Fibroblast of lung (primary cell): ENCODE data around the gene CRIP2. TPM values are rescaled to one million over a fixed set of nuclear protein-coding genes. Genes with fewer than 3 reads are reported as not detected.

Experiments used
- DNase-seq, 2 donors: peaks; one replicate each; pipeline versions ENCODE4 v3.0.0 to v3.0.0-alpha.2; 2010; ENCODE audit warnings: low read depth in 2 of 2
- H2AFZ ChIP-seq: 2 replicates; pipeline ENCODE4 v1.5.1; 2012; ENCODE audit warnings: low read length, control low read depth, inconsistent platforms
- H3K27ac ChIP-seq: 2 replicates; pipeline ENCODE4 v1.5.1; 2011; ENCODE audit warnings: low read length, control low read depth; ENCODE audit not compliant: insufficient read depth
- H3K27me3 ChIP-seq: 2 replicates; pipeline ENCODE4 v1.5.1; 2011; ENCODE audit warnings: mild to moderate bottlenecking, low read length; ENCODE audit not compliant: control insufficient read depth, insufficient read depth
- H3K36me3 ChIP-seq: 2 replicates; pipeline ENCODE4 v1.5.1; 2011; ENCODE audit warnings: low read length; ENCODE audit not compliant: control insufficient read depth, insufficient read depth
- H3K4me1 ChIP-seq: 2 replicates; pipeline ENCODE4 v1.5.1; 2011; ENCODE audit warnings: low read length; ENCODE audit not compliant: control insufficient read depth, insufficient read depth; ENCODE audit errors: extremely low read depth
- H3K4me2 ChIP-seq: 2 replicates; pipeline ENCODE4 v1.5.1; 2011; ENCODE audit warnings: low read length, control low read depth; ENCODE audit not compliant: insufficient read depth; ENCODE audit errors: extremely low read depth
- H3K4me3 ChIP-seq, 4 experiments: fragments of 200-600 bp in 1 of 4; sonication (generic) in 1 of 4; replicated peaks in 1 of 4; 2 replicates each; pipeline ENCODE4 v1.5.1; 2011 to 2016; ENCODE audit warnings: low read length in 4 of 4, low read depth in 3 of 4, mild to moderate bottlenecking in 3 of 4, control low read depth in 2 of 4, inconsistent platforms in 1 of 4, mixed read lengths in 1 of 4; ENCODE audit not compliant: insufficient read depth in 1 of 4; ENCODE audit errors: control extremely low read depth in 1 of 4
- H3K79me2 ChIP-seq: 2 replicates; pipeline ENCODE4 v1.5.1; 2012; ENCODE audit warnings: mild to moderate bottlenecking, low read length, inconsistent platforms; ENCODE audit not compliant: control insufficient read depth, insufficient read depth
- H3K9ac ChIP-seq: 2 replicates; pipeline ENCODE4 v1.5.1; 2011; ENCODE audit warnings: mild to moderate bottlenecking, low read length, control low read depth; ENCODE audit not compliant: insufficient read depth
- H3K9me3 ChIP-seq: 2 replicates; pipeline ENCODE4 v1.5.1; 2012; ENCODE audit warnings: low read depth, low read length; ENCODE audit not compliant: control insufficient read depth, insufficient read depth
- H4K20me1 ChIP-seq: 2 replicates; pipeline ENCODE4 v1.5.1; 2011; ENCODE audit warnings: low read length; ENCODE audit not compliant: control insufficient read depth, insufficient read depth; ENCODE audit errors: extremely low read depth
- EZH2 ChIP-seq: IDR thresholded peaks from 2 replicates; pipeline ENCODE4 v1.5.1; 2012; ENCODE audit warnings: low read length, control low read depth, mild to moderate bottlenecking; ENCODE audit errors: missing control alignments
- polyA plus RNA-seq, 2 donors: library from polyadenylated mRNA; depleted of rRNA in 1 of 2; stranded (reverse) in 1 of 2; unstranded in 1 of 2; fragments of >200 nt; gene quantifications; 2 replicates each; pipeline ENCODE4 v1.2.1, GENCODE V29; 2011 to 2012; ENCODE audit warnings: missing spikeins in 1 of 2
- total RNA-seq: library from RNA; depleted of rRNA; stranded (reverse); fragments of >200 nt; gene quantifications from 2 replicates; pipeline ENCODE4 v1.2.1, GENCODE V29; 2014
- TF ChIP-seq, protein P1 (sequence below), 2 donors: IDR thresholded peaks in 1 of 2; conservative IDR thresholded peaks in 1 of 2; 1 replicate in 1 of 2; 2 replicates in 1 of 2; pipeline ENCODE4 v1.5.1; 2011 to 2012; ENCODE audit warnings: low read length in 2 of 2, control low read depth in 1 of 2, inconsistent platforms in 1 of 2, low read depth in 1 of 2, mild to moderate bottlenecking in 1 of 2

The CRIP2 gene
- total and polyA plus RNA-seq, 2 donors (not counting 1 experiment from before 2014, with no cell fraction given): 58.9 to 68.5 TPM

DNA sequence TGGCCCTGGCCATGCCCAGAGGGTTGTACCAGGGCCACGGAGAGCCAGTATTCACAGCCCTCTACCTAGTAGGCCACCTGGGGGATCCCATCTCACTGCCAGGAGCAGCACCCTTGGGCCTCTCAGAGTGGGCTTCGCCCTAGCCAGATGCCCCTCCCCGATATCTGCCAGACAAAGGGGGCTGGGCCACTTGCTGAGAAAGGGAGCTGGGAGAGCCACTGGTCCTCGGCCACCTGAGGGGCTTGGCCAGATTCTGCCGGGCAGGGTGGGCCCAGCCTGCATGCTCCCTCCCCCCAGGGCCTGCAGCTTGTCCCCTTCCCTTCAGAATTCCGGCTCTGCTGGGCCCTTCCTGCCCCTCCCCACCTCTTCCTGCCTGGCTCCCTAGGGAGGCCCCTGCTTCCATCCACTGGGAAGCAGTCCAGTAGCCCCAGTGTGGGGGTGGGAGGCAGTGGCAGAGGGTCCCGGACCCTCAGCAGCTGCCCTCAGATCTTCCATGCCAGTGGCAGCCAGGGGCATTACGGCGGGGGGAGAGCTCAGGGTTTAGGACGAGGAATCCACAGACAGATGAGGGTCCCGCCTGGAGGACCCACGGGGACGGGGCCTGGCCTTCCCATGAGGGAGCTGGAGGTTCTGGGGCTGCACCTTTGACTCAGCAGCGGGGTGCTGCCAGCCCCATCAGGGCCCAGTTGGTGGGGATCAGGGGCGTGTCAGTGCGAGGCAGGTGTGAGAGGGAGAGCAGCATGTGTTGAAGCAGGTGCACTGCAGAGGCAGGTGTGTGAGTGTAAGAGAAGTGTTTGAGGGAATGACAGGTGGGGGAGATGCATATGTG, 2.4 kb downstream of the CRIP2 start:
- H3K4me3 ChIP-seq: peak overlapping the region in 3 of 4 experiments; percentile 61 to 70 (median 67)
- H3K36me3 ChIP-seq: peaks cover 6% of the 10 kb centered on the region
- no peak overlapping the region for H2AFZ ChIP-seq
- peaks cover 31% of the 10 kb centered on the region for H3K4me1 ChIP-seq
- H3K27ac ChIP-seq: peak overlapping the region; percentile 87
- H3K4me2 ChIP-seq: peak overlapping the region; percentile 67
- H3K9ac ChIP-seq: peak overlapping the region; percentile 23
- H4K20me1 ChIP-seq: no peaks in the 10 kb centered on the region
- no peak for DNase-seq
- TF ChIP-seq, protein P1, sequence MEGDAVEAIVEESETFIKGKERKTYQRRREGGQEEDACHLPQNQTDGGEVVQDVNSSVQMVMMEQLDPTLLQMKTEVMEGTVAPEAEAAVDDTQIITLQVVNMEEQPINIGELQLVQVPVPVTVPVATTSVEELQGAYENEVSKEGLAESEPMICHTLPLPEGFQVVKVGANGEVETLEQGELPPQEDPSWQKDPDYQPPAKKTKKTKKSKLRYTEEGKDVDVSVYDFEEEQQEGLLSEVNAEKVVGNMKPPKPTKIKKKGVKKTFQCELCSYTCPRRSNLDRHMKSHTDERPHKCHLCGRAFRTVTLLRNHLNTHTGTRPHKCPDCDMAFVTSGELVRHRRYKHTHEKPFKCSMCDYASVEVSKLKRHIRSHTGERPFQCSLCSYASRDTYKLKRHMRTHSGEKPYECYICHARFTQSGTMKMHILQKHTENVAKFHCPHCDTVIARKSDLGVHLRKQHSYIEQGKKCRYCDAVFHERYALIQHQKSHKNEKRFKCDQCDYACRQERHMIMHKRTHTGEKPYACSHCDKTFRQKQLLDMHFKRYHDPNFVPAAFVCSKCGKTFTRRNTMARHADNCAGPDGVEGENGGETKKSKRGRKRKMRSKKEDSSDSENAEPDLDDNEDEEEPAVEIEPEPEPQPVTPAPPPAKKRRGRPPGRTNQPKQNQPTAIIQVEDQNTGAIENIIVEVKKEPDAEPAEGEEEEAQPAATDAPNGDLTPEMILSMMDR (conservative IDR thresholded peaks at IDR 0.05 in 1 of 2, IDR thresholded peaks at IDR 0.05 in 1 of 2; ENCODE audit: low read depth in 1 of 2, low read length in 2 of 2): no peak
- TF ChIP-seq EZH2: no peak
- no peaks in the 10 kb centered on the region for H3K27me3 ChIP-seq
- H3K79me2 ChIP-seq: peaks cover 5% of the 10 kb centered on the region
- no peaks in the 10 kb centered on the region for H3K9me3 ChIP-seq

DNA sequence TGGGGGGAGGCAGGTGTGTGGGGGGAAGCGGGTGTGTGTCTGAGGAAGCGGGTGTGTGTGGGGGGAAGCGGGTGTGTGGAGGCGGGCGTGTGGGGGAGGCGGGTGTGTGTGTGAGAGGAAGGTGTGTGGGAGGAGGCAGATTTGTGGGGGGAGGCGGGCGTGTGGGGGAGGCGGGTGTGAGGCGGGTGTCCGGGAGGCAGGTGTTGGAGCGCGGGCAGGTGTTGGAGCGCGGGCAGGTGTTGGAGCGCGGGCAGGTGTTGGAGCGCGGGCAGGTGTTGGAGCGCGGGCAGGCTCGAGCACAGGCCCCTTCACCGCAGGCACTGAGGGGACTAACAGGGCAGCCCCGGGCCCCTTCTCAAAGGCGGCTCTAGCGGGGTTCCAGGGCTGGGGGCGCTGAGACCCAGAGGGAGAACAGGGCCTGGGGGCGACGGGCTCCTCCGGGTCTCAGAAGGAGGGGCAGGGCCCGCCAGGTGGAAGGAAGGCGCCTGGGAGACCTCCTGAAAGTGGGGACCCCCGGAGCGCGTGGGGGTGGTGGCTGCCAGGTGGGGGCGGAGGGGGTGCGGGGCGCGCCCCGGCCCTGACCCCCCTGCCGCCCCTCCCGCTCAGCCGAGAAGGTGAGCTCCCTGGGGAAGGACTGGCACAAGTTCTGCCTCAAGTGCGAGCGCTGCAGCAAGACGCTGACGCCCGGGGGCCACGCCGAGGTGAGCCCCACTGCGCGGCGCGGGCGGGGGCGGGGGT, 3.2 kb downstream of the CRIP2 start:
- Histone ChIP-seq H2AFZ (no peak overlapping the region), H3K27me3 (no peaks in the 10 kb centered on the region), H3K4me2 (no peak overlapping the region), H3K36me3 (peaks cover 6% of the 10 kb centered on the region), H3K27ac (no peak overlapping the region), H3K79me2 (peaks cover 5% of the 10 kb centered on the region), H3K4me1 (peaks cover 34% of the 10 kb centered on the region), H3K9ac (no peak overlapping the region), H4K20me1 (no peaks in the 10 kb centered on the region), H3K9me3 (no peaks in the 10 kb centered on the region), H3K4me3 (no peak overlapping the region)
- DNase-seq: no peak
- TF ChIP-seq, protein P1 (conservative IDR thresholded peaks at IDR 0.05 in 1 of 2, IDR thresholded peaks at IDR 0.05 in 1 of 2; ENCODE audit: low read depth in 1 of 2, low read length in 2 of 2): no peak
